HTERT RPE-1 (cell line): Measurements from ENCODE around the gene ACP4.

ENCODE experiments used
- in situ Hi-C: fragments of 300-500 bp; cut with MboI; formaldehyde crosslinking; loops from 4 replicates; pipeline ENCODE4 v1.14.3; 2020; ENCODE audit warnings: low sequenced_read_pairs

ACP4 gene

DNA sequence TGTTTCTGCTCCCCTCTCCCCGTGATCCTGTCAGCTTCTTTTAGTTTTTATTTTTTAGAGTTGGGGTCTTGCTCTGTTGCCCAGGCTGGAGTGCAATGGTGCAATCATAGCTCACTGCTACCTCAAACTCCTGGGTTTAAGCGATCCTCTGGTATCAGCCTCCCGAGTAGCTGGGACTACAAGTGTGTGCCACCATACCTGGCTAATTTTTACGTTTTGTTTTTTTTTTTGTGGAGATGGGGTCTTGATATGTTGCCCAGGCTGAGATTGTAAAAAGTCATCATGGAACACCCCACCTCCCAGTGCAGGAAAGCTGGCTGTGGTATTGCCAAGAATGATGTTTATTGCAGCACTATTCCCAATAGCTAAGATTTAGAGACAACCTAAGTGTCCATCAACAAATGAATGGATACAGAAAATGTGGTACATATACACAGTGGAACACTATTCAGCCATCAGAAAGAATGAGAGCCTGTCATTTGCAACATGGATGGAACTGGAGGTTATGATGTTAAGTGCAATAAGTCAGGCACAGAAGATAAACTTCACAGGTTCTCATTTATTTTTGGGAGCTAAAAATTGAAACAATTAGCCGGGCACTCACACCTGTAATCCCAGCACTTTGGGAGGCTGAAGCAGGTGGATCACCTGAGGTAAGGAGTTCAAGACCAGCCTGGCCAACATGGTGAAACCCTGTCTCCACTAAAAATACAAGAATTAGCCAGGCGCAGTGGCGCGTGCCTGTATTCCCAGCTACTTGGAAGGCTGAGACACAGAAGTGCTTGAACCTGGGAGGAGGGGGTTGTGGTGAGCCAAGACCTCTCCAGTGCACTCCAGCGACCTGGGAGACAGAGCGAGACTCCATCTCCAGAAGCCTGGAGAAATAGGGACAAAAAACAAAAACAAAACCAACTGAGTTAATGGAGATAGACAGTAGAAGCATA is 49.8 kb downstream of the ACP4 start:
- in situ Hi-C loops: no loop called here

DNA sequence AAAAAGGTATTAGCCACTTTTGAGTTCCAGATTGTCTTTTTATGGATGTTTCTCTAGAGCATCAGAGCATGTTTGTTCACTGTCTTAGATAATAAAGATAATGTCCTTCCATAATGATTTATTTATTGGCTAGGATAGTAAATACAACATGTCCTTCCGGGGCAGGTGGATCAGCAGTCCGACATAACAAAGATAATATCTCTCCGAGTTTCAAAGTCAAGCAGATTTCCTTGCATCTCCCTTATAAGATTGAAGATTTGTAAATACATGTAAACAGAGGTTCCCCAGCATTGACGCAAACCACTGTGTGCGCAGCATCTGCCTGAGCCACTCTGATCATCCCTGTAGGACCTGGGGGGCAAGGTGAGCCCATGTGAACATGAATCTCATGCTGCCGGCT is 51.9 kb downstream of the ACP4 start:
- in situ Hi-C loops: no loop called here

DNA sequence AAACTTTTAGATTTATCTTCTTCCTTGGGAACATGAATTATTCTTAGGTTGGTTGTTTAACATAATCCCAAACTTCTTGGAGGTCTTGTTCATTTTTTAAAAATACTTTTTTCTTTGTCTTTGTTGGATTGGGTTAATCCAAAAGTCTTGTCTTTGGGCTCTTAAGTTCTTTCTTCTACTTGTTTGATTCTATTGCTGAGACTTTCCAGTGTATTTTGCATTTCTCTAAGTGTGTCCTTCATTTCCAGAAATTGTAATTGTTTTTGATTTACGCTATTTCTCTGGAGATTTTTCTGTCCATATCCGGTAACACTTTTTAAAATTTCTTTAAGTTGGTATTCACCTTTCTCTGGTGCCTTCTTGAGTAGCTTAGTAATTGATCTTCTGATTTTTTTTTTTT is 53.0 kb downstream of the ACP4 start:
- in situ Hi-C loops: no loop called here

DNA sequence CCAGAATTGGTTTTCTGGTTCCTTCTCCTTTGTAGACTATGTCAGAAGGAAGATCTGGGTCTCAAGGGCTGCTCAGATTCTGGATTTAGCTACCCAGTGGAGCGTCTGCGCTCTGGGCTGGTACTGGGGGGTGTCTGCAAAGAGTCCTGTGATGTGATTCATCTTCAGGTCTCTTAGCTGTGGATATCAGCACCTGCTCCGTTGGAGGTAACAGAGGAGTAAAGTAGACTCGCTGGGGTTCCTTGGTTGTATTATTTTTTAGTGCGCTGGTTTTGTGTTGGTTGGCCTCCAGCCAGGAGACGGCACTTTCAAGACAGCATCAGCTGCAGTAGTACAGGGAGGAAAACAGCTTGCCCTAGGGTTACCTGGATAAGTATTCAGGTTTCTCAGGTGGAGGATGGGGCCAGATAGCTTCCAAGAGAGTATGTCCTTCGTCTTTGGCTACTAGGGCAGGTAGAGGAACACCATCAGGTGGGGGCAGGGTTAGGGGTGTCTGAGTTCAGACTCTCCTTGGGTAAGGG is 53.5 kb downstream of the ACP4 start:
- in situ Hi-C loops: no loop called here

DNA sequence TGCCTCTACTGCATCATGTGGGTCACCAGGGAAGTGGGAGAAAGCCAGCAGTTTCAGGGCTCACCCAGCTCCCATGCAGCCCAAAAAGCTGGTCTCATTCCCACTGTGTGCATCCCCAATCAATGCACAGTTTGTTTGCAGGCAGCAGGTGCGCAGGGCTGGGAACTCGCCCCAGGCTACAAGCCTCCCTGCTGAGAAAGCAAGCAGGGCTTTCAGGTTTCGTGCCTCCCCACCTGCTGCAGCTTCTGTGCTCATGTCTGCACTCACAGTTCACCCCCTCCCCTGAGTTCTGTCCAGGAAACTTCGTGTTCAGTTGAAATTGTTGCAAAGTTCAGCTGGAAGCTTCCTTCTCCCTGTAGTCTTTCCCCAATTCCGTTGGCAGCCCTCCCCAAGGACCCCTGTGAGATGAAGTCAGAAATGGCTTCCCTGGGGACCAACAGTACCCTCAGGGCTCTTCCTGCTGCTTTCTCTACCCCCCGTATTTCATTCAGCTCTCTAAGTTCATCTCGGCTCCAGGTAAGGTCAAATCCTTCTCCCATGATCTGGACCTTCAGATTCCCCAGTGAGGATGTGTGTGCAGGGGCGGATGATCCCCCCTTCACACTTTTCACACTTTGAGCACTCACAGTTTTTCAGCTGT is 54.2 kb downstream of the ACP4 start:
- in situ Hi-C loops: no loop called here
